ENCODE results near the gene TGFBR2.

The TGFBR2 gene

DNA sequence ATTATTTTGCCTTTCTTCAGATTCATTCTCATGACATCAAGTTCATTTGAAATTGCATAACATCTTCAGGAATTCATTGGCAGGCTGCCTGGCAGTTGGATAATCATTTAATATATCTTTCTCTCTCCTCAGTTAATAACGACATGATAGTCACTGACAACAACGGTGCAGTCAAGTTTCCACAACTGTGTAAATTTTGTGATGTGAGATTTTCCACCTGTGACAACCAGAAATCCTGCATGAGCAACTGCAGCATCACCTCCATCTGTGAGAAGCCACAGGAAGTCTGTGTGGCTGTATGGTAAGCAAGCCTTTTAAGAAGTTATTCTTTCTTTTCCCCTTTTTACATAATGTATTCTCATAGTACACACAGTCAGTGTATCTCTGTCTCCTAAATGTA is 38.2 kb downstream of the TGFBR2 start:
- TF ChIP-seq, protein P1, sequence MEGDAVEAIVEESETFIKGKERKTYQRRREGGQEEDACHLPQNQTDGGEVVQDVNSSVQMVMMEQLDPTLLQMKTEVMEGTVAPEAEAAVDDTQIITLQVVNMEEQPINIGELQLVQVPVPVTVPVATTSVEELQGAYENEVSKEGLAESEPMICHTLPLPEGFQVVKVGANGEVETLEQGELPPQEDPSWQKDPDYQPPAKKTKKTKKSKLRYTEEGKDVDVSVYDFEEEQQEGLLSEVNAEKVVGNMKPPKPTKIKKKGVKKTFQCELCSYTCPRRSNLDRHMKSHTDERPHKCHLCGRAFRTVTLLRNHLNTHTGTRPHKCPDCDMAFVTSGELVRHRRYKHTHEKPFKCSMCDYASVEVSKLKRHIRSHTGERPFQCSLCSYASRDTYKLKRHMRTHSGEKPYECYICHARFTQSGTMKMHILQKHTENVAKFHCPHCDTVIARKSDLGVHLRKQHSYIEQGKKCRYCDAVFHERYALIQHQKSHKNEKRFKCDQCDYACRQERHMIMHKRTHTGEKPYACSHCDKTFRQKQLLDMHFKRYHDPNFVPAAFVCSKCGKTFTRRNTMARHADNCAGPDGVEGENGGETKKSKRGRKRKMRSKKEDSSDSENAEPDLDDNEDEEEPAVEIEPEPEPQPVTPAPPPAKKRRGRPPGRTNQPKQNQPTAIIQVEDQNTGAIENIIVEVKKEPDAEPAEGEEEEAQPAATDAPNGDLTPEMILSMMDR (IDR thresholded peaks at IDR 0.05; ENCODE audit: borderline replicate concordance, insufficient read depth, low read depth, low read length), result no peak
- no peak overlapping the region for H3K4me3 ChIP-seq (ENCODE audit: low read depth, low read length)

DNA sequence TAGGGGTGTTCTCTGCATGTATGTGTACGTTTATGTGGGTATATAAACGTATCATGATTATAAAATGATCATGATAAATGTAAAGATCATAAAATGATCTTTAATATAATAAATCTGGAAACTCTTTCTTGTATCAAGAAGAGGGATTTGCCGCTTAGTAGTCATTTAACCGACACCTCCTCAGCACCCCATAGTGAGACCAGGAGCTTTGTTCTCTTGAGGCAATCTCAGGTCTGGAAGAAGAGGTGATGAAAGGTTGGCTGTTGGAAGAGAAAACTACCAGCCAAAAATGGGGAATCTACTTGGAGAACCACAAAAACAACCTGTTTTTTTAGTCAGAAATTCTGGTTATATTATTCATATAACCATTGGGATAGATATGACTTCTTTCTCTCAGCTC is 38.7 kb downstream of the TGFBR2 start:
- TF ChIP-seq, protein P1 (IDR thresholded peaks at IDR 0.05; ENCODE audit: borderline replicate concordance, insufficient read depth, low read depth, low read length), result no peak
- no peak overlapping the region for H3K4me3 ChIP-seq (ENCODE audit: low read depth, low read length)

DNA sequence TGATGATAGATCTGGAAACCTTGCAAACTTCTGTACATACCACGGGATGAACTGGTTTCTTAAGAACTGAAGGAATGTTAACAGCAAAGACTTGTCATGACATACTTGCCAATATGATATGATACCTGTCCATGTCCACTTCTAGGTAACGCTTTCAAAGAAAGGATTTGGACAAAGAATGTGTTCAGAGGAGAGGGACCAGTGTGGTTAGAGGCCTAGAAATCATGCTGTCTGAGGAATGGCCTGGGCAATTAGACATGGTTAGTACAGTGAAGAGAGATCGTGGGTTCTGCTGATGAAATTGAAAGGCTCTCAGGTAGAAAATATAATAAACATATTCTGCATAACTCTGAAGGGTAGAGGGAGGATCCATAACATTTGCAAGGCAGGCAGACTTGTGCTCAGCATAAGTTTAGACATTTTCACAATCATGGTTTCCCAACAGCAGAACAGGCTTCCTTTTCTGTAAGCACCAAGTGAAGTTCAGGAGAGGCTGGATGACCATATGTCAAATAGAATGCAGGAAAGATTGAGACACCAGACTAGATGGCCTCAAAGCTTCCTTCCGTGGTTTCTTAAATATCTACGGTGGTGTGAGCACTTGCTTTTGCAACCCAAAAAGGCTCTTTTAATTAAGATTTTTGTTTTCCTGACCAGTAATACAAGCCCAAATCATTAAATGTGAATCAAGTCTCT is 39.9 kb downstream of the TGFBR2 start:
- H3K4me3 ChIP-seq (ENCODE audit: low read depth, low read length), result no peak overlapping the region
- TF ChIP-seq, protein P1 (IDR thresholded peaks at IDR 0.05; ENCODE audit: borderline replicate concordance, insufficient read depth, low read depth, low read length), result no peak

DNA sequence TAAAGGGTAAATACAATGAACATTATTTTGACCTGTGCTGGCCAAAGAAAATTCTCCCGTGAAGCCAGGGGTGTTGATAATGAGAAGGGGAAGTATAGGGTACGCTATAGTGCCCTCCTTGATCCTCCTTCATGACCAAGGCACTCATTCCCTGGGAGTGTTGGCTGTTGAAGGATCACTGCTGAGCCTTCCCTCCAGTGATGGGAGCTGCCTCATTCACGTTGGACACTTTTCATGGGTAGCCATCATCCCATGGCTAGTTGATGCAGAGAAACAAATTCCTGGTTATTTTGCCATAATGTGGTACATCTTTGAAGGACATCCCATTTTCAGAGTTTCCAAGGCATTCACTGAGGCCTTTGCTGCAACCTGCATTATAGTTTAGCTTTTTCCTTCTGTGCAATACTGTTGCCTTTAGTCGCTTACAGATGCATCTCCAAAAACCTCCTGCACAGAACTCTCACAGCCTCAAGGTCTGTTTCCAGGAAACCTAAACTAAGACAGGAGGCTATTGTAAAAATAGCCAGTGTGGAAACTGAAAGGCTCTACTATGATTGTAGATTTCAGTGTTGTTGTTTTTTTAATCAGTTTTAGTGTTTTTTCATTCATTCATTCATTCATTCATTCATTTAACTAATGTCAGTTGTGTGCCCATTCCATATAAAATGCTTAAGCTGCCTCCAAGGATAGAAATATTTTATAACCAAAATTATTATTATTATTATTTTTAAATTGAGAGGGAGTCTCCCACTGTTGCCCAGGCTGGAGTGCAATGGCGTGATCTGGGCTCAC is 40.8 kb downstream of the TGFBR2 start:
- no peak overlapping the region for H3K4me3 ChIP-seq (ENCODE audit: low read depth, low read length)
- TF ChIP-seq, protein P1 (IDR thresholded peaks at IDR 0.05; ENCODE audit: borderline replicate concordance, insufficient read depth, low read depth, low read length), result no peak

DNA sequence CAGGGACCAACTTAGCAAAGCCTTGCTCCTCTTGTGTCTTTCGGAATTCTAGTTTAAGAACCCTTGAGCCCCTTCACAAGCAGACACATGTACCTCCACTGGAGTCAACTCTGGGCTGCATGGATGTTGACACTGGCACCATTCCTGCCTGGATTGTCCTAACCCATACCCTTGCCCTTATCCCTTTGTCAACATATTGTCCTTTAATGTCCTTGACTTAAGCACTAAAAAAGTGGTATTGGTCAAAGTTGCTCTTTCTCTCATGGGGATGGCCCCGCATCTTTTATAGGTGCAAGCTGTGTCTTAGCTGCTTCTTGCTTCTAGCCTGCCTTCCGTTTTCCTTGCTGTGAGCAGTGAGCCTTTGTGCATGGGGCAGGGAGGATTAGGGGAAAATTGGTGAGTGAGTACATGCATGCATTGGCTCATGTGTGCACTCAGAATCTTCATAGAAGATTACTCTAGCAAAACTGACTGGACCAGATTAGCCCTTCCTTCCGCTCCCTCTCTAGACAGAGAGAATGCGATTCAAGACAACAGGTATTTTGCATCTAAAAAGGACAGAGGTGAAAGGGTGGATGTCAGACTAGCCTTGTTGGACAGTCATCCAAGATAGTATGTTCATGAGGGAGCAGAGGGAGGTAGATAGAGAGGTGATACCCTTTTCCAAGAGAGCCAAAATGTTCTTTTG is 42.4 kb downstream of the TGFBR2 start:
- H3K4me3 ChIP-seq (ENCODE audit: low read depth, low read length), result no peak overlapping the region
- TF ChIP-seq, protein P1 (IDR thresholded peaks at IDR 0.05; ENCODE audit: borderline replicate concordance, insufficient read depth, low read depth, low read length), result no peak

DNA sequence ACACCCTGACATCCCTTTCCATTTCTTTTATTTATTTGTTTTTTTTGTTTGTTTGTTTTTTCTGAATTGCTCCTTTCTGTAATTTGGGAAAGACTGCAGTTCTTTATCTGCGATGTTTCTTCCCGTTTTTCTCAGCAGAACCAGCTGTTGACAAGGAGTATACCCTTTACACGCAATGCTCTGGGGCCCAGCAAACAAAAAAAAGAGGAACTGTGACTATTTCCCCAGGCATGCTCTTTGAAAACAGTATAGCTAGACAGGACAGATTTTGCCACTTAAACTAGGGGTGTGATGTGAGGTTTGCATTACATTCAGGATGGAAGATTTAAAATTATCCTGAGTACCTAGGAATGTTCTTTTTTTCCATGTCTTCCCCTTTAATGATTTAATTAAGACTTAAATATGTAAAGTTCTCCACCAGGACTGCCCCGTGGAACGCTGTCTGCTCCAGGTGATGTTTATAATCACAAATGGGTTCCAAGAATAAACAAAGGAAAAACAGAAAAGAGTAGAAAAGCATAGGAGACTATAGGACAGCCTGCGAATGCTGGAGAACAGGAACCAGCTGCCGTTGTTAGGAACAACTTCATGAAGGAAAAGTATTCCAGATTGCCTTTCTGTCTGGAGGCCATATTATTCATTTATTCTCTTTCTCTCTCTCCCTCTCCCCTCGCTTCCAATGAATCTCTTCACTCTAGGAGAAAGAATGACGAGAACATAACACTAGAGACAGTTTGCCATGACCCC is 43.3 kb downstream of the TGFBR2 start:
- TF ChIP-seq, protein P1 (IDR thresholded peaks at IDR 0.05; ENCODE audit: borderline replicate concordance, insufficient read depth, low read depth, low read length), result no peak
- no peak overlapping the region for H3K4me3 ChIP-seq (ENCODE audit: low read depth, low read length)
